DOHH2 (cell line): ENCODE measurements around the gene UXS1.

Experiments
- H3F3A ChIP-seq: fragments of 200-600 bp; sonication (generic), shearing (Covaris generic); 2 replicates; pipeline ENCODE4 v1.6.0; 2016; ENCODE audit warnings: antibody characterized with exemption, mild to moderate bottlenecking; ENCODE audit not compliant: control insufficient read depth, insufficient read depth
- H3K27ac ChIP-seq: fragments of 200-600 bp; sonication (generic); 2 replicates; pipeline ENCODE4 v1.5.1; 2014; ENCODE audit warnings: low read depth, mild to moderate bottlenecking, low read length, moderate library complexity
- H3K27me3 ChIP-seq: fragments of 200-600 bp; sonication (generic); 2 replicates; pipeline ENCODE4 v1.6.1; 2014; ENCODE audit warnings: mild to moderate bottlenecking, low read length, mixed read lengths; ENCODE audit not compliant: control insufficient read depth
- H3K36me3 ChIP-seq: fragments of 200-600 bp; sonication (generic); 2 replicates; pipeline ENCODE4 v1.6.1; 2014; ENCODE audit warnings: mild to moderate bottlenecking, low read length, moderate library complexity, mixed read lengths; ENCODE audit not compliant: control insufficient read depth
- H3K4me1 ChIP-seq: fragments of 200-600 bp; sonication (generic); 2 replicates; pipeline ENCODE4 v1.6.1; 2014; ENCODE audit warnings: mild to moderate bottlenecking, low read length, mixed read lengths; ENCODE audit not compliant: control insufficient read depth
- H3K4me2 ChIP-seq: fragments of 200-600 bp; sonication (generic); 2 replicates; pipeline ENCODE4 v1.6.0; 2014; ENCODE audit warnings: mild to moderate bottlenecking, low read length, moderate library complexity
- H3K4me3 ChIP-seq: fragments of 200-600 bp; sonication (generic); 2 replicates; pipeline ENCODE4 v1.5.1; 2014; ENCODE audit warnings: mild to moderate bottlenecking, low read length, mixed read lengths
- H3K79me2 ChIP-seq: fragments of 200-600 bp; sonication (generic); 2 replicates; pipeline ENCODE4 v1.6.1; 2014; ENCODE audit warnings: mild to moderate bottlenecking, low read length, mixed read lengths; ENCODE audit not compliant: control insufficient read depth
- H3K9me2 ChIP-seq: fragments of 200-600 bp; sonication (generic); replicated peaks from 2 replicates; pipeline ENCODE4 v1.6.1; 2014; ENCODE audit warnings: mild to moderate bottlenecking, low read length, mixed read lengths; ENCODE audit not compliant: control insufficient read depth
- H3K9me3 ChIP-seq: fragments of 200-600 bp; sonication (generic); 2 replicates; pipeline ENCODE4 v1.6.1; 2014; ENCODE audit warnings: antibody characterized with exemption, low read length, mixed read lengths; ENCODE audit not compliant: control insufficient read depth, insufficient read depth
- H4K20me1 ChIP-seq: fragments of 200-600 bp; sonication (generic); 2 replicates; pipeline ENCODE4 v1.6.0; 2014; ENCODE audit warnings: low read depth, mild to moderate bottlenecking, antibody characterized with exemption, low read length, moderate library complexity; ENCODE audit not compliant: control insufficient read depth, insufficient read depth
- CTCF ChIP-seq: fragments of 200-600 bp; sonication (generic); IDR thresholded peaks from one replicate; pipeline ENCODE4 v1.5.1; 2014; ENCODE audit warnings: antibody characterized with exemption, mild to moderate bottlenecking, low read depth, low read length; ENCODE audit not compliant: poor library complexity, severe bottlenecking
- EZH2phosphoT487 ChIP-seq: fragments of 200-600 bp; sonication (generic); IDR thresholded peaks from 2 replicates; pipeline ENCODE4 v1.6.1; 2017; ENCODE audit warnings: borderline replicate concordance, mild to moderate bottlenecking, antibody characterized with exemption, low read length, moderate library complexity, mixed read lengths

The UXS1 gene

DNA sequence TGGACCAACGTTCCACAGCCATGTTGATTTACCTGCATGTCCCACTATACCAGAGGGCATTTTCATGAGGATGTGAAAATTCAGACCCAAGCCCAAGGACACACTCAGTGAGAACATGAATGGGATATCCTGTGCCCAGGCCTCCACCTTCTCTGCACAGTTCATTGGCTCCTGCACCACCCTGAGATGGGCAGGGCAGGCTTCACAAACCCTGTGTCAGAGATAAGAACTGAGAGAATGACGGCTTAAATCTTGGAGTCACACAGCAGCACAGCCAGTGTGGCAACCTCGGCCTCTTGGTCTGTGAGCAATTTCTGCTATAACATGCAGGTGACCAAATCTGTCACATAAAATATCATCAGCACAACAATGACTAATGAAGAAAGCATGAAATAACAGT, 71.9 kb downstream of the UXS1 start:
- H3K9me3 ChIP-seq, result no peaks in the 10 kb centered on the region

DNA sequence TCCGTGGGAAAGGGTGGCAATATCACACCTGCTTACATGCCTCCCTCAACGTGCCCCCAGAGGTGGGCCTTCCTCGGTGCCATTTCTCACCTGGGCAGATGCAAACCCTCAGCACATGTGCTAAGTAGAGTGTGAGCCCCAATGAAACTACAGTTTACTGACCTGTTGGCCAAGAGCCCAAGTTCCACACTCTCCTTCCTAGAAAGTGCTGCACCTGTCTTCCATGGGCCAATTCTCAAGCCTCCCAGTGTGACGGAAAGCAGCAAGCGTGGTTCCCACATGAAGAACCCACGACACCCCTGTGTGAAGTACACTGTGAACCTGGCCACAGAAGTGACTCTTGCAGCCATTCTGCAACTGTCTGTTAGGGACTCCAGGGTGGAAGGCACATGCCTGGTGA, 73.7 kb downstream of the UXS1 start:
- no peaks in the 10 kb centered on the region for H4K20me1 ChIP-seq
- no peaks in the 10 kb centered on the region for H3K27me3 ChIP-seq
- no peaks in the 10 kb centered on the region for H3F3A ChIP-seq
- TF ChIP-seq CTCF (no peak), EZH2phosphoT487 (no peak)
- H3K9me2 ChIP-seq, result no peaks in the 10 kb centered on the region
- no peaks in the 10 kb centered on the region for H3K79me2 ChIP-seq
- no peaks in the 10 kb centered on the region; the same call in 1 of the 2 replicates for H3K36me3 ChIP-seq
- no peak overlapping the region for H3K4me2 ChIP-seq
- no peaks in the 10 kb centered on the region for H3K9me3 ChIP-seq
- H3K4me3 ChIP-seq, result no peak overlapping the region
- H3K27ac ChIP-seq, result no peak overlapping the region
- no peaks in the 10 kb centered on the region for H3K4me1 ChIP-seq

More for the DNA sequence above, 71.9 kb downstream of the UXS1 start:
- Histone ChIP-seq H4K20me1 (no peaks in the 10 kb centered on the region), H3F3A (no peaks in the 10 kb centered on the region), H3K4me2 (no peak overlapping the region), H3K4me1 (no peaks in the 10 kb centered on the region), H3K36me3 (no peaks in the 10 kb centered on the region; the same call in 1 of the 2 replicates), H3K9me2 (no peaks in the 10 kb centered on the region), H3K27ac (no peak overlapping the region), H3K79me2 (no peaks in the 10 kb centered on the region), H3K4me3 (no peak overlapping the region), H3K27me3 (no peaks in the 10 kb centered on the region)
- TF ChIP-seq CTCF, result no peak
- TF ChIP-seq EZH2phosphoT487, result no peak

GRCh38 chr2:106119074-106119473, 75.0 kb downstream of the UXS1 start:
- TF ChIP-seq CTCF, result no peak
- no peak for TF ChIP-seq EZH2phosphoT487
- H3K36me3 ChIP-seq, result no peaks in the 10 kb centered on the region; the same call in 1 of the 2 replicates
- H3K27ac ChIP-seq, result no peak overlapping the region
- no peak overlapping the region for H3K4me2 ChIP-seq
- H3K79me2 ChIP-seq, result no peaks in the 10 kb centered on the region
- H3K4me1 ChIP-seq, result no peaks in the 10 kb centered on the region
- H3F3A ChIP-seq, result no peaks in the 10 kb centered on the region
- H3K9me2 ChIP-seq, result no peaks in the 10 kb centered on the region
- H3K4me3 ChIP-seq, result no peak overlapping the region
- no peaks in the 10 kb centered on the region for H3K9me3 ChIP-seq
- H3K27me3 ChIP-seq, result no peaks in the 10 kb centered on the region
- no peaks in the 10 kb centered on the region for H4K20me1 ChIP-seq
